H1 (cell line): ENCODE measurements around the gene RGS6. TPM values are rescaled to one million over a fixed set of nuclear protein-coding genes. Genes with fewer than 3 reads are reported as not detected.

Source experiments
- CTCF ChIA-PET: fragments of 300-600 bp; sonication (Branson Sonifier 250); formaldehyde crosslinking; loops from one replicate; lab custom pipeline; 2021; ENCODE audit not compliant: partially characterized antibody; lab: Charles Lee
- POLR2A ChIA-PET: fragments of 300-600 bp; sonication (Branson Sonifier 250); formaldehyde crosslinking; loops from one replicate; lab custom pipeline; 2021; ENCODE audit warnings: inconsistent platforms; ENCODE audit not compliant: partially characterized antibody; lab: Charles Lee
- DNase-seq, 2 experiments: peaks; one replicate each; pipeline versions ENCODE4 v3.0.0 to v3.0.0-alpha.2; 2010 to 2022; ENCODE audit warnings: low spot score in 2 of 2, low read depth in 1 of 2, mixed read lengths in 1 of 2
- FAIRE-seq: peaks from 2 replicates; lab custom pipeline; 2011; peaks lifted over from hg19 to GRCh38; lab: Jason Lieb, UNC
- H2AFZ ChIP-seq: 2 replicates; pipeline ENCODE4 v1.8.1; 2012; ENCODE audit warnings: low read length, inconsistent platforms
- H2AK5ac ChIP-seq: 2 replicates; pipeline ENCODE4 v1.6.1; 2013; ENCODE audit warnings: low read depth, low read length
- H2BK120ac ChIP-seq: replicated peaks from 2 replicates; pipeline ENCODE3; 2013; ENCODE audit warnings: low read depth, low read length, inconsistent platforms
- H2BK12ac ChIP-seq: 2 replicates; pipeline ENCODE4 v1.6.1; 2013; ENCODE audit warnings: low read depth, low read length
- H2BK15ac ChIP-seq: 2 replicates; pipeline ENCODE4 v1.6.1; 2013; ENCODE audit warnings: low read length
- H2BK20ac ChIP-seq: 2 replicates; pipeline ENCODE4 v1.6.1; 2013; ENCODE audit warnings: low read length
- H2BK5ac ChIP-seq: 2 replicates; pipeline ENCODE4 v1.6.1; 2013; ENCODE audit warnings: low read depth, low read length
- H3K14ac ChIP-seq: 2 replicates; pipeline ENCODE4 v1.6.1; 2013; ENCODE audit warnings: inconsistent platforms; ENCODE audit not compliant: insufficient read length
- H3K18ac ChIP-seq: 2 replicates; pipeline ENCODE4 v1.6.1; 2013; ENCODE audit warnings: low read length; ENCODE audit errors: extremely low read depth
- H3K23ac ChIP-seq: 2 replicates; pipeline ENCODE4 v1.6.1; 2013; ENCODE audit warnings: inconsistent platforms; ENCODE audit not compliant: insufficient read length
- H3K23me2 ChIP-seq: 2 replicates; pipeline ENCODE4 v1.6.1; 2013; ENCODE audit warnings: low read depth, low read length
- H3K27ac ChIP-seq: 2 replicates; pipeline ENCODE4 v1.6.1; 2011; ENCODE audit warnings: low read depth, low read length, inconsistent platforms
- H3K27me3 ChIP-seq, 4 experiments: replicated peaks in 1 of 4; 1 replicate in 1 of 4; 2 replicates in 3 of 4; pipeline versions ENCODE4 v1.6.1 to v1.8.1; 2011 to 2013; ENCODE audit warnings: low read length in 3 of 4, mild to moderate bottlenecking in 3 of 4, inconsistent platforms in 2 of 4, mixed read lengths in 2 of 4, moderate library complexity in 1 of 4; ENCODE audit not compliant: control insufficient read depth in 3 of 4, insufficient read depth in 3 of 4; ENCODE audit errors: extremely low read depth in 1 of 4
- H3K36me3 ChIP-seq, 4 experiments: 2 replicates each; pipeline versions ENCODE4 v1.6.1 to v1.8.1; 2011 to 2013; ENCODE audit warnings: mild to moderate bottlenecking in 4 of 4, low read length in 3 of 4, moderate library complexity in 2 of 4, control low read depth in 1 of 4, inconsistent platforms in 1 of 4; ENCODE audit not compliant: insufficient read depth in 4 of 4, control insufficient read depth in 2 of 4
- H3K4ac ChIP-seq: replicated peaks from 2 replicates; pipeline ENCODE3; 2013; ENCODE audit warnings: low read length, low read depth, mixed read lengths, inconsistent platforms; ENCODE audit not compliant: insufficient read length
- H3K4me1 ChIP-seq, 4 experiments: replicated peaks in 1 of 4; 1 replicate in 1 of 4; 2 replicates in 3 of 4; pipeline versions ENCODE4 v1.6.1 to v1.8.1; 2011 to 2013; ENCODE audit warnings: low read length in 3 of 4, inconsistent platforms in 2 of 4, mixed read lengths in 1 of 4; ENCODE audit not compliant: insufficient read depth in 4 of 4, control insufficient read depth in 3 of 4
- H3K4me2 ChIP-seq, 2 experiments: 2 replicates each; pipeline versions ENCODE4 v1.6.1 to v1.8.1; 2011 to 2013; ENCODE audit warnings: low read depth in 2 of 2, low read length in 2 of 2, control low read depth in 1 of 2, inconsistent platforms in 1 of 2, mild to moderate bottlenecking in 1 of 2; ENCODE audit not compliant: insufficient read depth in 1 of 2
- H3K4me3 ChIP-seq, 4 experiments: fragments of 200-600, 300-600 bp in 1 of 4; sonication (generic), shearing (Covaris generic), sonication (Bioruptor Twin) in 1 of 4; 2 replicates each; pipeline versions ENCODE4 v1.5.1 to v1.8.1; 2011 to 2016; ENCODE audit warnings: low read length in 4 of 4, low read depth in 3 of 4, control low read depth in 2 of 4, inconsistent platforms in 2 of 4, mild to moderate bottlenecking in 2 of 4, mixed read lengths in 1 of 4, moderate library complexity in 1 of 4; ENCODE audit not compliant: insufficient read depth in 2 of 4; ENCODE audit errors: extremely low read depth in 1 of 4
- H3K56ac ChIP-seq: replicated peaks from 2 replicates; pipeline ENCODE3; 2013; ENCODE audit warnings: low read depth, mild to moderate bottlenecking, mixed read lengths, low read length, inconsistent platforms; ENCODE audit not compliant: insufficient read length
- H3K79me1 ChIP-seq: 2 replicates; pipeline ENCODE4 v1.6.1; 2013; ENCODE audit warnings: low read depth, low read length, control low read depth
- H3K79me2 ChIP-seq, 2 experiments: 2 replicates each; pipeline versions ENCODE4 v1.6.1 to v1.8.1; 2012 to 2013; ENCODE audit warnings: low read length in 2 of 2, mild to moderate bottlenecking in 2 of 2, inconsistent platforms in 1 of 2; ENCODE audit not compliant: insufficient read depth in 2 of 2, control insufficient read depth in 1 of 2
- H3K9ac ChIP-seq, 4 experiments: replicated peaks in 1 of 4; 1 replicate in 1 of 4; 2 replicates in 3 of 4; pipeline versions ENCODE4 v1.6.1 to v1.8.1; 2011 to 2013; ENCODE audit warnings: low read depth in 3 of 4, low read length in 3 of 4, control low read depth in 2 of 4, mild to moderate bottlenecking in 2 of 4, moderate library complexity in 2 of 4, inconsistent platforms in 1 of 4; ENCODE audit errors: extremely low read depth in 1 of 4
- H3K9me3 ChIP-seq, 2 experiments: 2 replicates each; pipeline versions ENCODE4 v1.6.1 to v1.8.1; 2012 to 2013; ENCODE audit warnings: mild to moderate bottlenecking in 2 of 2, moderate library complexity in 2 of 2, control low read depth in 1 of 2, inconsistent platforms in 1 of 2, low read depth in 1 of 2, low read length in 1 of 2, mixed read lengths in 1 of 2; ENCODE audit not compliant: insufficient read depth in 2 of 2
- H4K20me1 ChIP-seq, 2 experiments: replicated peaks in 1 of 2; 2 replicates each; pipeline versions ENCODE3 to v1.8.1; 2011 to 2013; ENCODE audit warnings: inconsistent platforms in 2 of 2, low read length in 2 of 2, mild to moderate bottlenecking in 1 of 2; ENCODE audit not compliant: insufficient read depth in 2 of 2, control insufficient read depth in 1 of 2
- H4K5ac ChIP-seq: 2 replicates; pipeline ENCODE4 v1.6.1; 2013; ENCODE audit warnings: low read length, low read depth, mixed read lengths, inconsistent platforms; ENCODE audit not compliant: insufficient read length
- H4K8ac ChIP-seq: 2 replicates; pipeline ENCODE4 v1.8.0; 2013; ENCODE audit warnings: mild to moderate bottlenecking, moderate library complexity, low read length, inconsistent platforms; ENCODE audit not compliant: insufficient read depth; ENCODE audit errors: extremely low read depth
- H4K91ac ChIP-seq: replicated peaks from 2 replicates; pipeline ENCODE3; 2013; ENCODE audit warnings: low read length, mixed read lengths, inconsistent platforms; ENCODE audit not compliant: insufficient read length
- WGBS, 2 experiments: shearing (Covaris generic) in 1 of 2; methylation state at CpG; one replicate each; pipeline versions ENCODE4 v1.1.6 to v1.1.7; 2013 to 2015; ENCODE audit warnings: low lambda C conversion rate in 2 of 2, mixed read lengths in 2 of 2, inconsistent platforms in 1 of 2, low coverage in 1 of 2, missing lambda C conversion rate in 1 of 2; ENCODE audit not compliant: insufficient replicate concordance in 2 of 2, insufficient coverage in 1 of 2, insufficient read length in 1 of 2; ENCODE audit errors: extremely low coverage in 1 of 2, missing lambda C conversion rate in 1 of 2; 5-methylcytosine and 5-hydroxymethylcytosine counted together
- polyA plus RNA-seq, 7 experiments: library from polyadenylated mRNA; depleted of rRNA in 3 of 7; stranded (reverse) in 5 of 7; unstranded in 2 of 7; fragments of >200 nt in 5 of 7; fragments of 200-250 nt in 2 of 7; gene quantifications; 1 replicate in 5 of 7; 2 replicates in 1 of 7; 4 replicates in 1 of 7; pipeline versions ENCODE4 v1.2.1 to v1.2.3, GENCODE V29; 2011 to 2013; ENCODE audit warnings: missing spikeins in 2 of 7, mixed read lengths in 2 of 7
- total RNA-seq: library from RNA; stranded (reverse); fragmentation: NEBNext Ultra II Directional; extraction: Animal tissue kit (Norgen Biotek cat#: 25700); gene quantifications from 2 replicates; pipeline ENCODE4 v1.2.1, GENCODE V29; 2021

RGS6 gene
- total and polyA plus RNA-seq, 2 of the 8 experiments (the other 6 are each of a cell fraction or from before 2014, with no cell fraction given) = 0.26 to 1.1 TPM

DNA sequence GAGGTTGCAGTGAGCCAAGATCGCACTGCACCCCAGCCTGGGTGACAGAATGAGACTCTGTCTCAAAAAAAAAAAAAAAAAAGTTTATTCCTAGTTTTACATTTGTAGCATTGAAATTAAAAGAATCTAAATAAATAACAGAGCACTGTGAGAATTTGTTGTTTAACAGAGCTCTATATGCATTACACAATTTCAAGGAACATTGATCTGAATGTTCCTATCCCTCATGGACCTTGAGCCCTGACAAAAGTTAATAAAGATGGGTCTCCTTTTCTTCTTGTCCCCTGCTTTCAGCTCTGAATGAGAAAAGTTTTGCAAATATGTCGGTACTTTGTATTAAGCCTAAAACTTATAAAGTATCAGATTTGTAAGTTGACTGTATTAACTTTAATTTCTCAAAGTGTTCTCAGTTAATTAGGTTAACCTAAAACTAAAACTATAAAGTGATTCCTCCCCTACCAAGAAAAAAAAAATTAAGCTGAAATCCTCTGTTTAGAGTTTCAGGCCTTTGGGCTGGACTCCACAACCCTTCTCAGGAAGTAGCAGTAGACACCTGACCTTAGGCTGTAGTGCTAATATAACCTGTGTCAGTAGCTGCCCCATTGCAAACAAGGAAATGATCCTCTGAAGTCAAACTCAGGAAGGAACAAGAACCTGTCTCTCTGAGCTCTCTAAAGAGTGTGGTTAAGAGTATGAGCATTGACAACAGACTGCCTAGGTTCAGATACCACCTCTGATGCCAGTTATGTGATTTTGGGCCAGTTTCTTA, 484.0 kb downstream of the RGS6 start:
- ChIA-PET CTCF (interaction anchor here (0.8 to 2.4 kb wide), 10 partner anchors 11 to 561 kb away, joined by 3 to 13 read pairs (median 3); no protein-coding TSS in a partner anchor), POLR2A (no interaction called here)
- H2BK20ac ChIP-seq = no peak overlapping the region
- H4K91ac ChIP-seq = no peak overlapping the region
- no peak overlapping the region for H3K4ac ChIP-seq
- no peak overlapping the region for H3K14ac ChIP-seq
- no peak overlapping the region for H4K5ac ChIP-seq
- no peak overlapping the region for H2AK5ac ChIP-seq
- no peak overlapping the region for H3K23ac ChIP-seq
- no peak overlapping the region for H2BK5ac ChIP-seq
- peaks cover 9 to 11% of the 10 kb centered on the region in 2 experiments for H3K9me3 ChIP-seq
- FAIRE-seq (no peak), DNase-seq (no peak)
- no peak overlapping the region for H2BK15ac ChIP-seq
- H3K4me1 ChIP-seq = peaks cover 0 to 4% (median 0%) of the 10 kb centered on the region in 4 experiments; a peak in 1 of 7 replicates
- H2BK120ac ChIP-seq = no peak overlapping the region
- peaks cover 0 to 5% (median 0%) of the 10 kb centered on the region in 4 experiments; a peak in 1 of 8 replicates for H3K36me3 ChIP-seq
- H2AFZ ChIP-seq = no peak overlapping the region
- 88% methylated on average over 2 of the region's 2 CpGs; no CpG with 5 or more reads in 1 of the 2 experiments for WGBS, 2 experiments
- no peaks in the 10 kb centered on the region for H3K79me2 ChIP-seq
- no peak overlapping the region for H3K56ac ChIP-seq
- no peak overlapping the region for H4K8ac ChIP-seq
- no peak overlapping the region for H3K9ac ChIP-seq
- H3K23me2 ChIP-seq = no peaks in the 10 kb centered on the region
- H3K79me1 ChIP-seq = no peaks in the 10 kb centered on the region
- no peak overlapping the region for H3K4me2 ChIP-seq
- H3K27me3 ChIP-seq = no peaks in the 10 kb centered on the region
- no peak overlapping the region for H3K4me3 ChIP-seq
- no peak overlapping the region for H2BK12ac ChIP-seq
- H4K20me1 ChIP-seq = no peaks in the 10 kb centered on the region
- H3K27ac ChIP-seq = no peak overlapping the region
- H3K18ac ChIP-seq = no peak overlapping the region
